H1 (cell line): ENCODE results near the gene PMM1.

Experiments
- ATF2 ChIP-seq: IDR thresholded peaks from 2 replicates; pipeline ENCODE4 v1.6.1; 2012; ENCODE audit warnings: low read length, inconsistent platforms
- CHD1 ChIP-seq: IDR thresholded peaks from 2 replicates; pipeline ENCODE4 v1.6.1; 2012; ENCODE audit warnings: low read depth, low read length, improper control_type of control experiment
- CREB1 ChIP-seq: IDR thresholded peaks from 2 replicates; pipeline ENCODE4 v1.6.1; 2012; ENCODE audit warnings: inconsistent platforms
- CTCF ChIP-seq, 3 experiments: IDR thresholded peaks; 1 replicate in 2 of 3; 2 replicates in 1 of 3; pipeline versions ENCODE4 v1.5.1 to v1.6.1; 2011; ENCODE audit warnings: low read length in 3 of 3, mild to moderate bottlenecking in 3 of 3, inconsistent platforms in 2 of 3, low read depth in 1 of 3, moderate library complexity in 1 of 3; ENCODE audit not compliant: insufficient read depth in 1 of 3; ENCODE audit errors: control extremely low read depth in 1 of 3
- EZH2 ChIP-seq: fragments of 200-600 bp; sonication (generic); IDR thresholded peaks from 2 replicates; pipeline ENCODE4 v1.7.1; 2012; ENCODE audit warnings: low read depth, mild to moderate bottlenecking, moderate library complexity, low read length, inconsistent platforms; ENCODE audit not compliant: severe bottlenecking
- GABPA ChIP-seq: IDR thresholded peaks from 2 replicates; pipeline ENCODE4 v1.6.1; 2011; ENCODE audit warnings: mild to moderate bottlenecking, low read length, moderate library complexity, borderline replicate concordance; ENCODE audit not compliant: insufficient read depth
- HDAC6 ChIP-seq: IDR thresholded peaks from one replicate; pipeline ENCODE4 v1.7.1; 2012; ENCODE audit warnings: low read depth, mild to moderate bottlenecking, inconsistent platforms, low read length, moderate library complexity
- JUND ChIP-seq: IDR thresholded peaks from 2 replicates; pipeline ENCODE4 v1.6.1; 2011; ENCODE audit warnings: mild to moderate bottlenecking, improper control_type of control experiment, low read length
- MAFK ChIP-seq: IDR thresholded peaks from 2 replicates; pipeline ENCODE4 v1.6.1; 2012; ENCODE audit warnings: low read depth, mild to moderate bottlenecking, improper control_type of control experiment, low read length
- RFX5 ChIP-seq: IDR thresholded peaks from 2 replicates; pipeline ENCODE4 v1.6.1; 2011; ENCODE audit warnings: low read depth, low read length, improper control_type of control experiment, borderline replicate concordance
- SIX5 ChIP-seq: IDR thresholded peaks from 2 replicates; pipeline ENCODE4 v1.6.1; 2011; ENCODE audit warnings: mild to moderate bottlenecking, low read depth, low read length
- TAF1 ChIP-seq: IDR thresholded peaks from 2 replicates; pipeline ENCODE4 v1.6.1; 2011; ENCODE audit warnings: mild to moderate bottlenecking, low read depth, low read length

- TF ChIP-seq EZH2: no peak
- TF ChIP-seq HDAC6: no peak
- TF ChIP-seq CTCF (IDR thresholded peaks at IDR 0.05; ENCODE audit: control extremely low read depth in 1 of 3, insufficient read depth in 1 of 3, low read depth in 1 of 3, low read length in 3 of 3): no peak
- TF ChIP-seq CREB1: no peak
- no peak for TF ChIP-seq JUND
- TF ChIP-seq CHD1: no peak
- TF ChIP-seq RFX5: no peak
- no peak for TF ChIP-seq SIX5
- no peak for TF ChIP-seq TAF1
- no peak for TF ChIP-seq MAFK
- no peak for TF ChIP-seq ATF2
- TF ChIP-seq GABPA: no peak
Observed at GRCh38 chr22:41584881-41585280, 4.8 kb downstream of the PMM1 start.
